Hepatocyte (in vitro differentiated cells): ENCODE data around the gene EPHB2.

Experiments
- CTCF ChIP-seq: fragments of 200-600 bp; sonication (generic); IDR thresholded peaks from 2 replicates; pipeline ENCODE4 v1.5.1; 2016; ENCODE audit warnings: antibody characterized with exemption, mild to moderate bottlenecking; ENCODE audit not compliant: poor library complexity
- EZH2 ChIP-seq: fragments of 200-600 bp; sonication (generic); IDR thresholded peaks from 2 replicates; pipeline ENCODE4 v1.6.1; 2016; ENCODE audit warnings: antibody characterized with exemption, mild to moderate bottlenecking, borderline replicate concordance

- TF ChIP-seq CTCF (no peak), EZH2 (no peak)
Observed at GRCh38 chr1:22910986-22911651, 200.5 kb downstream of the EPHB2 start.
